Adrenal gland (tissue), 5 donors: ENCODE measurements around the gene POU6F1.

Experiments
- CTCF ChIP-seq, 6 experiments: fragments of 450-650 bp in 4 of 6; fragments of 200-600 bp in 2 of 6; sonication (generic) in 1 of 6; IDR thresholded peaks; 1 replicate in 5 of 6; 2 replicates in 1 of 6; pipeline versions ENCODE4 v1.5.1 to v1.8.0; 2016 to 2021; ENCODE audit warnings: antibody characterized with exemption in 6 of 6, mild to moderate bottlenecking in 2 of 6, moderate library complexity in 1 of 6
- POLR2A ChIP-seq, 2 donors: fragments of 450-650 bp; IDR thresholded peaks; one replicate each; pipeline ENCODE4 v1.6.1; 2017; ENCODE audit warnings: antibody characterized with exemption in 2 of 2, mild to moderate bottlenecking in 2 of 2, moderate library complexity in 1 of 2
- donor health status: DM: no; HTN: no; CAD: no.

- no peak for TF ChIP-seq CTCF (IDR thresholded peaks at IDR 0.05)
- no peak for TF ChIP-seq POLR2A (IDR thresholded peaks at IDR 0.05)
These were observed 14.8 kb upstream of the POU6F1 start for GRCh38 chr12:51232642-51233041.
